BE2C (cell line): ENCODE data around the gene SIRPB2.

Experiments used
- DNase-seq: peaks from one replicate; pipeline ENCODE4 v3.0.0-alpha.2; 2020
- H3K27me3 ChIP-seq: fragments of 250-450 bp; sonication (Bioruptor Pico); 2 replicates; pipeline ENCODE4 v1.5.1; 2020; ENCODE audit warnings: mild to moderate bottlenecking
- H3K36me3 ChIP-seq: fragments of 250-450 bp; sonication (Bioruptor Pico); 2 replicates; pipeline ENCODE4 v1.5.1; 2020; ENCODE audit warnings: mild to moderate bottlenecking
- H3K4me1 ChIP-seq: fragments of 250-450 bp; sonication (Bioruptor Pico); 2 replicates; pipeline ENCODE4 v1.5.1; 2020
- H3K4me3 ChIP-seq: 2 replicates; pipeline ENCODE4 v1.5.1; 2011; ENCODE audit warnings: low read depth, low read length
- H3K9me3 ChIP-seq: fragments of 250-450 bp; sonication (Bioruptor Pico); 2 replicates; pipeline ENCODE4 v1.5.1; 2020
- TF ChIP-seq, protein P1 (sequence below): IDR thresholded peaks from 2 replicates; pipeline ENCODE4 v1.5.1; 2012; ENCODE audit warnings: mild to moderate bottlenecking, low read depth, low read length

Gene SIRPB2

DNA sequence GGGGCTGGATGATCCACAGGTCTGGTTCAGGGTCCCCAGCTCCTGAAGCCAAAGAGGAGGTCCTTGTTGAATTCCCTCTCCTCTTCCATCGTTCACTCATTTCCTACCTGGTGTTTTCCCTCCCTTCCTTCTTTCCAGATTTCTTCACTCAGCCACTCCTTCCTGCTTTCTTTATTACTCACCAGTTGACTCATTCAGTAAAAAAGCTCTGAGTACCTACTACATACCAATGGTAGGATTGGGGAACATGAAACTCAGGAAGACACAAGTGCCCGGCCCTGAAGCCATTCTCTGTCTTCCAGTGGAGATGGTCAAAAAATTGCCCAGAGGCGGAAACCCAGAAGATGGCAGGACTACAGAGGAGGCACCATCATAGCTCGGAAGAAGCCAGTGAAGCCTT, 12.7 kb downstream of the SIRPB2 start:
- TF ChIP-seq, protein P1, sequence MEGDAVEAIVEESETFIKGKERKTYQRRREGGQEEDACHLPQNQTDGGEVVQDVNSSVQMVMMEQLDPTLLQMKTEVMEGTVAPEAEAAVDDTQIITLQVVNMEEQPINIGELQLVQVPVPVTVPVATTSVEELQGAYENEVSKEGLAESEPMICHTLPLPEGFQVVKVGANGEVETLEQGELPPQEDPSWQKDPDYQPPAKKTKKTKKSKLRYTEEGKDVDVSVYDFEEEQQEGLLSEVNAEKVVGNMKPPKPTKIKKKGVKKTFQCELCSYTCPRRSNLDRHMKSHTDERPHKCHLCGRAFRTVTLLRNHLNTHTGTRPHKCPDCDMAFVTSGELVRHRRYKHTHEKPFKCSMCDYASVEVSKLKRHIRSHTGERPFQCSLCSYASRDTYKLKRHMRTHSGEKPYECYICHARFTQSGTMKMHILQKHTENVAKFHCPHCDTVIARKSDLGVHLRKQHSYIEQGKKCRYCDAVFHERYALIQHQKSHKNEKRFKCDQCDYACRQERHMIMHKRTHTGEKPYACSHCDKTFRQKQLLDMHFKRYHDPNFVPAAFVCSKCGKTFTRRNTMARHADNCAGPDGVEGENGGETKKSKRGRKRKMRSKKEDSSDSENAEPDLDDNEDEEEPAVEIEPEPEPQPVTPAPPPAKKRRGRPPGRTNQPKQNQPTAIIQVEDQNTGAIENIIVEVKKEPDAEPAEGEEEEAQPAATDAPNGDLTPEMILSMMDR: no peak
- Histone ChIP-seq H3K9me3 (no peaks in the 10 kb centered on the region), H3K36me3 (no peaks in the 10 kb centered on the region), H3K4me3 (no peak overlapping the region), H3K4me1 (no peaks in the 10 kb centered on the region), H3K27me3 (no peaks in the 10 kb centered on the region)
- DNase-seq: no peak

DNA sequence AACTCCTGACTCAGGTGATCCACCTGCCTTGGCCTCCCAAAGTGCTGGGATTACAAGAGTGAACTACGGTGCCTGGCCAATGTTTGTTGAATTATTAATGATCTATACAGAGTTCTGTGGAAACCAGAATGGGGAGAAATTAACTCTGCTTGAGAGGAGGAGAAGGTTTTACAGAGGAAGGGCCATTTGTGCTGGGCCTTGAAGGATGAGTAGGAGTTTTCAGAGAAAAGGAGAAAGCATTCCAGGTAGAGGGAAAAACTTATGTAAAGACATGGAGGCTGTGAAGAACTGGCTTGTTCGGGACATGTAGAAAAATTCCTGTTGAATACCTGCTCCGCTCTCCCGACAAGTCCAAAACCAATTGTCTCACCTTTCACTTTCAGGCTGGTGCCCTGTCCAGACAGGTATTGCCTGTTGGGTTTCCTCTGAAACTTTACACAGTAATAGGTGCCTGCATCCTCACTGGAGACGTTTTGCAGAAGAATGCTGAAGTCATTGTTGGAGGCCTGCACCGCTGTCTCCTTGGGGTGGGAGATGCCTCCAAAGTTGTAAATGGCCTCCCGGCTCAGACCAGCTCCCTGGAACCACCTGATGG, 13.2 kb downstream of the SIRPB2 start:
- H3K4me3 ChIP-seq: no peak overlapping the region
- H3K4me1 ChIP-seq: no peaks in the 10 kb centered on the region
- H3K9me3 ChIP-seq: no peaks in the 10 kb centered on the region
- no peaks in the 10 kb centered on the region for H3K36me3 ChIP-seq
- no peak for DNase-seq
- TF ChIP-seq, protein P1: no peak
- H3K27me3 ChIP-seq: no peaks in the 10 kb centered on the region

DNA sequence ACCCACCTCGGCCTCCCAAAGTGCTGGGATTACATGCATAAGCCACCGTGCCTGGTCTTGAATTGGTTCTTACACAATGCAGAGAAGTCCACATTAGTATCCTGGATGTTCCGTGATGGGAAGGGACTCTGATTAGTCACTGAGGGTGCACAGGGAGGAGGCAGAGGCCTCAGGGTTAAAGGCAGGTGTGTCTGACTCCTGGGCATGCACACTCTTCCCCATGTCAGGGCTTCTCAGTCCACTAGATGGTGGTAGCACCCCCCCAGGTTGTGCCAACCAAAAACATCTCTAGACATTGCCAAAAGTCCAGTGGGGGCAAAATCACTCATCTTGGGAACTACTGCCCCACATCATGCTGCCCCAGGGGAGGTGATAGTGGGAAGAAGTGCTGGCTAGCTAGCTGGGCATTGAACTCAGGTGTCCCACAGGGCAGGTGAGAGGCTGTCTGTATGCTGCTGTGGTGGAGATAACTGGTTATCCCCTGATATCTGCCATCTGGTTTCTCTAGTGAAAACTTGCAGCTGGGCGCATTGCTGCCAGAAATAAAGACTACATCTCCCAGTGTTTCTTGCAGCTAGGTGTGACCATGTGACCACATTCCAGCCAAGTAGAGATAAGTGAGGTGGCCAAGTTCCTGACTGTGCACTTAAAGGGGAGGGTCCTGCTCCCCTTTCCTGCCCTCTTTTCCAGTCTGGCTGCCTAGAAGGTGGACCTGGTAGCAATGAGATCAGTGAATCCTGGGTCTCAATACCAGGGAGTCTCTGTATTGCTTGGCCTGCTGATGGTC, 16.2 kb downstream of the SIRPB2 start:
- Histone ChIP-seq H3K4me3 (no peak overlapping the region), H3K4me1 (no peaks in the 10 kb centered on the region), H3K9me3 (no peaks in the 10 kb centered on the region), H3K27me3 (no peaks in the 10 kb centered on the region), H3K36me3 (no peaks in the 10 kb centered on the region)
- no peak for DNase-seq
- TF ChIP-seq, protein P1: no peak

DNA sequence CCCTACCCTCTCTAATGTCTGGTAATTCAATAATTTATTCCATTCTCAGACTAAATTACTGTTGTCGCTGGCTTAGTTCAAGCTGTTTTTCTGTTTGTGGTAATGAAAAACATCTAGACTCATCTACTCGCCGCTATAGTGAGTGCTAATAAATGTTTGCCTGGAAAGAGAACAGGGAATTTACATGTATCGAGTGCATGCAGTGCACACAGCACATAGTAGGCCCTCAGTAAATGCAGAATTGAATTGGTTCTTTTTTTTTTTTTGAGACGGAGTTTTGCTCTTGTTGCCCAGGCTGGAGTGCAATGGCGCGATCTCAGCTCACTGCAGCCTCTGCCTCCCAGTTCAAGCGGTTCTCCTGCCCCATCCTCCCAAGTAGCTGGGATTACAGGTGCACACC, 16.9 kb downstream of the SIRPB2 start:
- Histone ChIP-seq H3K27me3 (no peaks in the 10 kb centered on the region), H3K4me3 (no peak overlapping the region), H3K4me1 (no peaks in the 10 kb centered on the region), H3K9me3 (no peaks in the 10 kb centered on the region), H3K36me3 (no peaks in the 10 kb centered on the region)
- DNase-seq: no peak
- TF ChIP-seq, protein P1: no peak

DNA sequence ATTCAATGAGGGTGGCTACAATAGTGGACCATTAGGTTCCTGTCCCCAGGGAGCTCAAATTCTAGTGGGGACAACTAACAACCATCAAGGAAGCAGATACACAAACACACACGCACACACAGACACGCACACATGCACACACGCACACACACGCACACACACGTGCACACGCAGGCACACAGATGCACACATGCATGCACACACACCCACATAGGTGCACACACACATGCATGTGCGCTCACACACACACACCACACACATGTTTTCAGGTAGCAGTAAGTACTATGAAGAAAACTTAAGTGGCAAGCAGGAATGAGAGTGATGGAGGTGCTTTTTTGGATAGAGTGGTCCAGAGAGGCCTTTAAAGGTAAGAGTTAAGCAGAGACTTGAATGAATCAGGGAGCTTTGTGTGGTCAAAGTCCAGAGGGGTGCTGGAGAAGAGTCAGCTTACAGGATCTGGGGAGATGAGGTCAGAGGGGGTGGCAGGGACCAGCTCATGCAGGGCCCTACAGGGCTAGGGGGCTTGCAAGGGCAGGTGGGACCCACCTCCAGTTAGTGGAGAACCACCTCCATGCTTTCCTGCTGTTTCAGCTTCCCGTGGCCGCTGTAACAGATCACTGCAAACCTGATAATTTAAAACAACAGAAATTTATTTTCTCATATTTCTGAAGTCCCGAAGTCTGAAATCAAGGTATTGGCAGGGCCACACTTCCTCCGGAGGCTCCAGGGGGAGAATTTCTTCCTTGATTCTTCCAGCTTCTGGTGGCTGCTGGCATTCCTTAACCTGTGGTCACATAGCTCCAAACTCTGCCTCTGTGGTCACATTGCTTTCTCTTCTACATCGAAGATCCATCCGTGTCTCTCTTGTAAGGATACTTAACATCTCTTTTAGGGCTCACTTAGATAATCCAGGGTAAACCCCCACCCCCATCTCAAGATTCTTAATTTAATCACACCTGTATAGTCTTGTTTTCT, 17.7 kb downstream of the SIRPB2 start:
- H3K36me3 ChIP-seq: no peaks in the 10 kb centered on the region
- DNase-seq: no peak
- no peaks in the 10 kb centered on the region for H3K4me1 ChIP-seq
- H3K27me3 ChIP-seq: no peaks in the 10 kb centered on the region
- TF ChIP-seq, protein P1: no peak
- no peaks in the 10 kb centered on the region for H3K9me3 ChIP-seq
- no peak overlapping the region for H3K4me3 ChIP-seq
